SK-N-SH treated with all-trans-retinoic acid at 6 μM for 48 hours (cell line): ENCODE data around the gene OPRL1.

ENCODE experiments used
- PPARA ChIP-seq: fragments of 250-450 bp; sonication (Bioruptor Pico); IDR thresholded peaks from 2 replicates; pipeline ENCODE4 v1.5.0; 2020; ENCODE audit warnings: mild to moderate bottlenecking, borderline replicate concordance
- ZFP30 ChIP-seq: fragments of 450-650 bp; formaldehyde crosslinking; IDR thresholded peaks from 2 replicates; pipeline ENCODE4 v1.5.0; 2022; ENCODE audit warnings: mild to moderate bottlenecking, moderate library complexity
- TF ChIP-seq, protein P1 (sequence below): fragments of 250-450 bp; sonication (Bioruptor Pico); IDR thresholded peaks from 2 replicates; pipeline ENCODE4 v1.8.0; 2020; ENCODE audit warnings: mild to moderate bottlenecking, moderate library complexity, borderline replicate concordance
- TF ChIP-seq, protein P2 (sequence below): fragments of 250-450 bp; sonication (Bioruptor Pico); IDR thresholded peaks from 2 replicates; pipeline ENCODE4 v1.5.1; 2020; ENCODE audit warnings: low read depth, mild to moderate bottlenecking, moderate library complexity

DNA sequence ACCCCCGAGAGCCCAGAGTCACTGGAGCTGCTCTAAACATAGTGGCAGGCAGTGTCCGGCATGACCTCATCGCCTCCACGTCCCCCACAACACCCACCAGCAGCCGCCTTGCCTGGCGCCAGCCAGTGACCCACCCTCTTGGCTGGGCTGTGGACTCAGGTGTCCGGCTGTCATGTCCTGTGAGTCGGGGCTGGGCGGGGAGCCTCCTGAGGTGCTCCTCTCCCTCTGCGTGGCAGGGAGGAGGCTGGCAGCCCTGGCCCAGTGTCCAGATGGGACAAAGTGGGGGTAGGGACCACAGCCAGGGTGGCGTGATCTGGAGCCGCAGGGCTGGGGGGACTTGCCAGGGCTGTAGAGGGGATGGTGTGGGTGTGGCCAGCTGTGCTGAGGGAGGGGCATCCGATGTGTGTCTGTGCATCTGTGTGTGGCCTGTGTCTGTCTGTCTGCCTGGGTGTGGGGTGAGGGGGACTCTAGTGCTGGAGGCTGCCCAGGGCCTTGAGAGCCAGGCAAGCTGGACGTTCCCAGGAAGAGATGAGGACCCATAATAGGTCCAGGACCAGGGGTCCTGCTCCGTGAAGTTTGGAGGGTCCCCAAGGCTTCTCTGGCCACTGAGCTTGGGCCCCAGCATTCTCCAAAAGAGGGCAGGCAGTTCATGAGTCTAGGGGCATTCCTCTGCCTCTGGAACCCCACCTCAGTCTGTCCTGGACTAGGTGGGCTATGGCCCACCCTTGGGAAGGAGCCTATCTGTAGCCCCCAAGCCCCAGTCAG, 28.1 kb upstream of the OPRL1 start:
- TF ChIP-seq, protein P1, sequence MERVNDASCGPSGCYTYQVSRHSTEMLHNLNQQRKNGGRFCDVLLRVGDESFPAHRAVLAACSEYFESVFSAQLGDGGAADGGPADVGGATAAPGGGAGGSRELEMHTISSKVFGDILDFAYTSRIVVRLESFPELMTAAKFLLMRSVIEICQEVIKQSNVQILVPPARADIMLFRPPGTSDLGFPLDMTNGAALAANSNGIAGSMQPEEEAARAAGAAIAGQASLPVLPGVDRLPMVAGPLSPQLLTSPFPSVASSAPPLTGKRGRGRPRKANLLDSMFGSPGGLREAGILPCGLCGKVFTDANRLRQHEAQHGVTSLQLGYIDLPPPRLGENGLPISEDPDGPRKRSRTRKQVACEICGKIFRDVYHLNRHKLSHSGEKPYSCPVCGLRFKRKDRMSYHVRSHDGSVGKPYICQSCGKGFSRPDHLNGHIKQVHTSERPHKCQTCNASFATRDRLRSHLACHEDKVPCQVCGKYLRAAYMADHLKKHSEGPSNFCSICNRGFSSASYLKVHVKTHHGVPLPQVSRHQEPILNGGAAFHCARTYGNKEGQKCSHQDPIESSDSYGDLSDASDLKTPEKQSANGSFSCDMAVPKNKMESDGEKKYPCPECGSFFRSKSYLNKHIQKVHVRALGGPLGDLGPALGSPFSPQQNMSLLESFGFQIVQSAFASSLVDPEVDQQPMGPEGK (CRISPR knock-in tag), result no peak
- TF ChIP-seq, protein P2, sequence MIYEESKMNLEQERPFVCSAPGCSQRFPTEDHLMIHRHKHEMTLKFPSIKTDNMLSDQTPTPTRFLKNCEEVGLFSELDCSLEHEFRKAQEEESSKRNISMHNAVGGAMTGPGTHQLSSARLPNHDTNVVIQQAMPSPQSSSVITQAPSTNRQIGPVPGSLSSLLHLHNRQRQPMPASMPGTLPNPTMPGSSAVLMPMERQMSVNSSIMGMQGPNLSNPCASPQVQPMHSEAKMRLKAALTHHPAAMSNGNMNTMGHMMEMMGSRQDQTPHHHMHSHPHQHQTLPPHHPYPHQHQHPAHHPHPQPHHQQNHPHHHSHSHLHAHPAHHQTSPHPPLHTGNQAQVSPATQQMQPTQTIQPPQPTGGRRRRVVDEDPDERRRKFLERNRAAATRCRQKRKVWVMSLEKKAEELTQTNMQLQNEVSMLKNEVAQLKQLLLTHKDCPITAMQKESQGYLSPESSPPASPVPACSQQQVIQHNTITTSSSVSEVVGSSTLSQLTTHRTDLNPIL, result no peak
- TF ChIP-seq ZFP30 (CRISPR knock-in tag), result no peak
- TF ChIP-seq PPARA (CRISPR knock-in tag), result no peak
